HG02852 (cell line): ENCODE measurements around the gene DBN1.
"Not testable (repeated sequence)": the region's sequence is repeated elsewhere in the genome, so short reads cannot be mapped to it uniquely, and the experiment has no call there.

Source experiments
- ATAC-seq: cut with Tn5 transposase; IDR thresholded peaks from one replicate; pipeline ENCODE4 v1.9.1; 2021; ENCODE audit warnings: mild to moderate bottlenecking, moderate library complexity; ENCODE audit not compliant: unreplicated experiment

The DBN1 gene

GRCh38 chr5:177491983-177492746 lies 18.7 kb upstream of the DBN1 start:
- no peak for ATAC-seq

- ATAC-seq, result no peak
These were observed 18.1 kb upstream of the DBN1 start for GRCh38 chr5:177491429-177491945.

GRCh38 chr5:177490992-177491391 lies 17.6 kb upstream of the DBN1 start:
- no peak for ATAC-seq

- ATAC-seq, result no peak
These were observed 17.0 kb upstream of the DBN1 start for GRCh38 chr5:177490311-177490991.

GRCh38 chr5:177489119-177489716 lies 15.8 kb upstream of the DBN1 start:
- no peak for ATAC-seq

- ATAC-seq, result no peak
These were observed 14.5 kb upstream of the DBN1 start for GRCh38 chr5:177487975-177488374.

GRCh38 chr5:177487144-177487543 lies 13.7 kb upstream of the DBN1 start:
- ATAC-seq, result no peak

DNA sequence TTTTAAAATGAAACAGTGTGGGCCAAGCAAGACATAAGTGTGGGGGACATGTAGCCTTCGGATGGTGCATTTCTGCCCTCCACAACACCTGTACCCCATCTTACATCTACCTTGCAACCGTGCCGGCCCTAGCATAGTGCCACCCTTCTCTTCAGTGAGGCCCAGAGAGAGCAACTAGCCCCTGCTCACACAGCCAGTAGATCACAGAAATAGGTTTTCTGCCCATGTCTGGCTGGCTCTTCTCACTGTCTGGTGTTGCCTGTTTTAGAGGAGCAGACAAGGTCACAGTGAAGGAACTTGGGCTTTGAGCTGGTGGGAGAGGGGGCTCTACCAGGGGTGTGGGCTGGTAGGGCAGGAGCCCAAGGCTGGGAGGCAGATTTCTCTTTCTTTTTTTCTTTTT lies 12.8 kb upstream of the DBN1 start:
- ATAC-seq, result no peak

GRCh38 chr5:177485753-177486152 lies 12.3 kb upstream of the DBN1 start:
- not testable (repeated sequence) for ATAC-seq

DNA sequence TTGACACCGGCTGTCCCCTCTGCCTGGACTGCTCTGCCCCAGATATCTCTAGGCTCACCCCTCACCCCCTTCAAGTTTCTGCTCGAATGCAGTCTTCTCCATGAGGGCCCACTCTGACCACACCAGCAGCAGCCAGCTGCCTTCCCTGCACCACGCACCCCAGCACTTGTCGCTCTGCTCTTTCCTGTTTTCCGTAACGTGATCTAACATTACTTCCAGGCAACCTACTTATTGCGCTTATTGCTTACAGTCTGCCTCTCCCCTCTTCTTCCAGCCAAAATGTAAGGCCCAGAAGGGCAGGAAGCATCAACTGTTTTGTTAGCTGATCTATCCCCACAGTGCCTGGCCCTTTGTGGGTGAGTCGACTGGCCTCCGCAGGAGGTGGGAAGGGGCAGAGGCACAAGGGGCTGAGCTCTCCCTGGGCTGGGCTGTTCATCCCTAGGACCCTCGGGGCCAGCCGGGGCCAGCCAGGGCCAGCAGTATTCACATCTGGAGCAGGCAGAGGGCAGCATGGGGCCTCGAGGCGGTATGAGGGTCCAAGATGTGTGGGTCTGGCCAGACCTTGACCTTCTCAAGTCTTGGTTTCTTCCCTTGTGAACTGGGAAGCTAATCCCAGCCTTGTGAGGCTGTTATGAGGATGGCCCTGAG lies 11.6 kb upstream of the DBN1 start:
- no peak for ATAC-seq

DNA sequence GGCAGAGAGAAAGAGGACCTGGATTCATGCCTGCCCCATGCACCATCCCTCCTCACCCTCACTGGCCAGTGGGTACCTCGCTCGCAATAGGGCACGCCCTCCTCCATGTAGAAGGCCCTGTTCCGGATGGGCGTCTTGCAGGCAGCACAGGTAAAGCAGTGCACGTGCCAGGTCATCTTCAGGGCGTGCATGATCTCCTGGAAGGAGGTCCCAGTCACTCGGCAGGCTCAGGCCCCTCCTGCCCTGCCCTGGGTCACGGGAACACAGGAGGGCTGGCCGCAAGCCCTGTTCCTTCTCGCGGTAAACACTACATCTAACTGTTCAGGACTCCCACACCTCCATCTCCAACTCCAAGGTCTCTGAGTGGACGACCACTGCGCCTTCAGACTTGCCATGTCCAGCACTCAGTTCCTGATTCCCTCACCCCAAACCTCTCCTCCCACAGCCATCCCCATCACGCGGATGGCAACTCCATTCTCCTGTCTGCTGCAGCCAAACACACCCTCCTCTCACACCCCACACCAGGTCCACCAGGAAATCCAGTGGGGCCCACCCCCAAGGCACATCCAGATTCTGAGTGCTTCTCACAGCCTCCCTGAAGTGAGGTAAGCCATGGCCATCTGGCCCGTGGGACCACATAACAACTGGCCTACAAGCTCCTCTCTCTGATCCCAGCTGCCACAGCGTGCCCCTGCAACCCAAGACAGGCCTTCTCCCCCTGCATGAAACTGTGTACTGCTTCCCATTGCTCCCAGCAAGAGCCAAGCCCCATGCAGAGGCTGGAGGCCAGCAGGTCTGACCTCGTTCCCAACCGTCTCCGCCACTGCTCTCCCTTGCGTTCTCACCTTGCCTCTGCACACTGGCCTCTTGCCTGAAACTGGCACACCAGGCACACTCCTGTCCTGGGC lies 10.8 kb upstream of the DBN1 start:
- no peak for ATAC-seq

GRCh38 chr5:177483042-177483441 lies 9.6 kb upstream of the DBN1 start:
- ATAC-seq, result no peak

- no peak for ATAC-seq
These were observed 8.9 kb upstream of the DBN1 start for GRCh38 chr5:177482359-177482795.

GRCh38 chr5:177479774-177480173 lies 6.3 kb upstream of the DBN1 start:
- ATAC-seq, result no peak

DNA sequence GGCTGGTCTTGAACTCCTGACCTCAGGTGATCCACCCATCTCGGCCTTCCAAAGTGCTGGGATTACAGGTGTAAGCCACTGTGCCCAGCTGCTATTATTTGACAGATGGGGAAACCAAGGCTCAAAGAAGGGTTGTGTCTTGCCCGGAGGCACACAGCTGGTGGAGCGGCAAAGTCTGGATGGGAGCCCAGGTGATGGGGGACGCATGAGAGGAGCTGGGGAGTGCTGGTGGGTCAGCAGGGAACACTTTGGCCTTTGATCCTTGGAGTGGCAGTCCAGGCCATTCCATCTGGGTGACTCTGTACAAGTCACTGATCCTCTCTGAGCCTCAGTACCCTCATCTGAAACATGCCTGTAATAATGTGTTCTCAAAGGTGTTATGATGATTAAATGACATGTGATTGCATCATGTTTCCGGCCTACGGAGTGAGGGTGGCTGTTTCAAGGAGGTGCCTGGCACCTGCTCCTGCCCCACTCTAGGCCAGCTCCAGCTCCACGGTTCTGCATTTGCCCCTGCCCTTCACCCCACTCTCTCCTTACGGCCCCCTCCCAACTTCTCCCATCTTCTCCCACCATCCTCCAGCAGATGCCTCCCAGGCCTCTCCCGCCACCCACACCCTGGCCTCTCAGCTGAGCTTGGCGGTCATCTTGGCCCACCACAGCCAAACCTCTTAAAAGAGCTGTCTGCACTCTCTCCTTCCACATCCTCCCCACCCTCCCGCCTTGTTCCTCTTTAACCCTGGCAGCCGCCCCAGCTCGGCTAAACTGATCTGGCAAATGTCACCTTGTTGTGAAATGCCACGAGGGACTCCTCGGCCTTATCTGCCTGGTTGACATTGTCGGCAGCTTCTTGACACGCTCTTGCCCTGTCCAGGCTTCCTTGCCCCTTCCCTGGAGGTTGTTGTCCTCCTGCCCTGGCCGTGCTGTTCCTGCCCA lies 5.5 kb upstream of the DBN1 start:
- ATAC-seq, result no peak

- no peak for ATAC-seq
These were observed 4.5 kb upstream of the DBN1 start for GRCh38 chr5:177477701-177478477.

DNA sequence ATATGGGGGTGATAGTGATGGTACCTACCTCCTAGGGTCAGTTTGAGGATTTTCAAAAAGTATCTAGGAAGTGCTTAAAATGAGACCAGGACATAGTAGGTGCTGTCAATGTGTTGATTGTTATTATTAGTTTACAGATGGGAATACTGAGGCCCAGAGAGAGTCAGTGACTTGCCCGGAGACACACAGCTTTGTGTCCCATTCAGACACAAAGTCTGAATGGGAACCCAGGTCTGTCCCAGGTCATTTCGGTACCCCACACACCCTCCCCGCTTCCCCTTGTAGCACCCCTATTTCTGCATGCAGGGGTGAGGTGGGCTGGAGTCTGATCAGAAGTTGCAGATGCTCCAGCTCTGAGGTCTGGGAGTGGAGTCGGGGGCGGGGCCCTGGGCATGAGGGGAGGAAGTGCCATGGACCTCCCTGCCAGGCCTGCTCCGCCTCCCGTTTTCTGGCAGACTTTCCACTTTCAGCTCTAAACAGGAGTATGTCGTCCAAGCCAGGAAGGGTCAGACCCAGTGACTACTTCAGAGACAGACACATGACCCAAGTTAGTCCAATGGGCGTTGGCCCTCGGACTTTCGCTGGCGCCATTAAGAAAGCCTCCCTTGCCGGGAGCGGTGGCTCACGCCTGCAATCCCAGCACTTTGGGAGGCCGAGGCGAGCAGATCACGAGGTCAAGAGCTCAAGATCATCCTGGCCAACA lies 3.2 kb upstream of the DBN1 start:
- ATAC-seq, result no peak
